AG09319 (cell line): ENCODE measurements around the gene TMEM115.
A peak's percentile ranks its signal among the peaks of the same experiment; 100 is the strongest.

Source experiments
- DNase-seq: peaks from one replicate; pipeline ENCODE4 v3.0.0-alpha.2; 2010; ENCODE audit warnings: low read depth; ENCODE audit errors: extremely low read depth
- CTCF ChIP-seq: IDR thresholded peaks from 2 replicates; pipeline ENCODE4 v1.5.1; 2011; ENCODE audit warnings: low read depth, mild to moderate bottlenecking, inconsistent platforms, low read length, moderate library complexity

Gene TMEM115

GRCh38 chr3:50323614-50324199, 35.6 kb downstream of the TMEM115 start:
- no peak for DNase-seq
- TF ChIP-seq CTCF = no peak

- TF ChIP-seq CTCF = no peak
- DNase-seq = no peak
These were observed 36.2 kb downstream of the TMEM115 start for GRCh38 chr3:50323092-50323600.

- no peak for TF ChIP-seq CTCF
These were observed 36.8 kb downstream of the TMEM115 start, which contains the start of gene HYAL2 for GRCh38 chr3:50322386-50323091. Gene HYAL2, minus strand, starts transcription at chr3:50322745. Its CDS starts 2,256 bp downstream, at chr3:50320489.

DNA sequence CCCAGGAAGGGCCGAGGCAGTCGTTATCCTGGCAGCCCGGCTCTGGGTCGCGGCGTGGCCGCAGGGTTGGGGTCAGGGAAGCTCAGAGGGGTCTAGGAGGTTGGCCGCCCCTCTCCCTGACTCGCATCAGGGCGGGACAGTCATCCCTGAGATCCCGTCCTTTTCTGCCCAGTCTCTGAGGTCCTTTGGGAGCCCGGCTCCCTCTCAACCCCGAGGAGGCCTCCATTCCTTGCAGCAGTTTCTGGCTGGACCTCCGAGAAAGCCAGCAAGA, 37.3 kb downstream of the TMEM115 start:
- TF ChIP-seq CTCF = no peak; the same call in 1 of the 2 replicates
- no peak for DNase-seq

More at GRCh38 chr3:50322386-50323091, 36.8 kb downstream of the TMEM115 start, which contains the start of gene HYAL2:
- DNase-seq = no peak

DNA sequence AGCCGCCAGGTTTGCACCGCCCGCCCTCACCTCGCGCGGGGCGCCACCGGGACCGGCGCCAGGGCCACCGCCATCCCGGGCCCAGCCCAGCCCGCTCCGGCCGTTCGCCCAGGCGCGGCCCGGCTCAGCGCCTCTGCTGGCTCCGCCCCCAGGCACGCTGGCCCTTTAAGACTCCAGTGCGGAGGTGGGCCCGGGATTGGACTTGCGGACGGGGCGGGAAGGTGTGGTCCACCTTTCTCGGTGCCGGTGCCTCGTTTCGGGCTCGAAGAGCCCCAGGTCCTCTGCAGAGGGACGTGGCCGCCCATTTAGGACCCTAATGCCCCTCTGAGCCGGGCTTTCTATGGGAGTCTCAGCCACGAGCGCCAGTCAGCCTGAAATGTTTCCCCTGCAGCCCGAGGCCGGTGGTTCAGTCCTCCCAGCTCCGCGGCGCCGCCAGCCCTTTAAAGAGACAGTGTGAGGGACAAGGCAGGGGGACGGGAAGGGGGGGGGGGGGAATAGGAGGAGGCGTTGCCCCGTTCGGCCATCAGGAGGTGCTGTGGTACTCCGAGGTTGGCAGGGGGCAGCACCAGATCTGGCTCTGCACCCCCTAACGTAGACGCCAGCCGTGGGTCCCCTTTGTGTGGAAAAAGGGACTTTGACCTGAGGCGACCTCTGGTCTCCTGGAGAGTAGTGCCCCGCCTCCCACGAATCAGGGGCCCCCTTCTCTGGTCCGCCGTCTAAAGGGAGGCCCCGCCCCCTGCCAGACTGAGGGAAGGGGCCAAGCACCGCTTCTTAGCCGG, 37.8 kb downstream of the TMEM115 start:
- TF ChIP-seq CTCF = peak; percentile 32
- DNase-seq = peak; percentile 68

GRCh38 chr3:50320853-50321335, 38.4 kb downstream of the TMEM115 start:
- no peak for TF ChIP-seq CTCF
- DNase-seq = no peak
